T47D (cell line): Measurements from ENCODE around the gene TRAPPC2L.
"Not testable (repeated sequence)": the region's sequence is repeated elsewhere in the genome, so short reads cannot be mapped to it uniquely, and the experiment has no call there.

Source experiments
- DNase-seq, 2 experiments: peaks; one replicate each; pipeline versions ENCODE4 v3.0.0 to v3.0.0-alpha.2; 2011 to 2012; ENCODE audit warnings: low read depth in 1 of 2, low spot score in 1 of 2
- JUND ChIP-seq: IDR thresholded peaks from 2 replicates; pipeline ENCODE4 v1.6.1; 2012; ENCODE audit warnings: low read depth
- in situ Hi-C: cut with HindIII; loops from 2 replicates; pipeline ENCODE4 v1.10.0; 2016; ENCODE audit warnings: low sequenced_read_pairs, low pct_unique_long_range_greater_than_20kb

The TRAPPC2L gene

GRCh38 chr16:88891083-88891482 lies 34.2 kb downstream of the TRAPPC2L start:
- in situ Hi-C loops, result no loop called here
- no peak for DNase-seq
- no peak for TF ChIP-seq JUND

GRCh38 chr16:88892065-88892464 lies 35.1 kb downstream of the TRAPPC2L start:
- in situ Hi-C loops, result no loop called here
- DNase-seq, result no peak

GRCh38 chr16:88893127-88893968 lies 36.4 kb downstream of the TRAPPC2L start:
- in situ Hi-C loops, result no loop called here
- no peak for TF ChIP-seq JUND
- DNase-seq, result no peak

More at GRCh38 chr16:88892065-88892464, 35.1 kb downstream of the TRAPPC2L start:
- TF ChIP-seq JUND, result no peak

GRCh38 chr16:88894266-88894665 lies 37.3 kb downstream of the TRAPPC2L start:
- in situ Hi-C loops, DNase-seq: not testable (repeated sequence)

GRCh38 chr16:88894681-88895300 lies 37.9 kb downstream of the TRAPPC2L start:
- no peak for DNase-seq
- in situ Hi-C loops, result no loop called here
- TF ChIP-seq JUND, result no peak

GRCh38 chr16:88895335-88895734 lies 38.4 kb downstream of the TRAPPC2L start:
- DNase-seq, result no peak
- in situ Hi-C loops, result no loop called here
- TF ChIP-seq JUND, result no peak

GRCh38 chr16:88896238-88897070 lies 39.5 kb downstream of the TRAPPC2L start:
- no peak for TF ChIP-seq JUND
- DNase-seq, result no peak
- in situ Hi-C loops, result no loop called here

GRCh38 chr16:88897696-88898425 lies 40.9 kb downstream of the TRAPPC2L start:
- in situ Hi-C loops, result no loop called here
- no peak for DNase-seq
- no peak for TF ChIP-seq JUND

- in situ Hi-C loops, result no loop called here
- no peak for TF ChIP-seq JUND
- DNase-seq, result no peak
Observed at GRCh38 chr16:88899901-88900661, 43.2 kb downstream of the TRAPPC2L start.

- DNase-seq, result no peak
- in situ Hi-C loops, result no loop called here
- TF ChIP-seq JUND, result no peak
Observed at GRCh38 chr16:88900662-88901052, 43.7 kb downstream of the TRAPPC2L start.

- TF ChIP-seq JUND, result no peak
- no peak for DNase-seq
- in situ Hi-C loops, result no loop called here
Observed at GRCh38 chr16:88901718-88902337, 44.9 kb downstream of the TRAPPC2L start.
